ENCODE data around the gene DGLUCY. TPM values are rescaled to one million over a fixed set of nuclear protein-coding genes. Genes with fewer than 3 reads are reported as not detected.

DGLUCY gene
- total RNA-seq, 1 donor = 45.6 TPM

GRCh38 chr14:91271639-91272038, 157.8 kb downstream of the DGLUCY start:
- H3K4me1 ChIP-seq (ENCODE audit: insufficient read depth, low read length) = peaks cover 5% of the 10 kb centered on the region
- no peaks in the 10 kb centered on the region for H3K36me3 ChIP-seq (ENCODE audit: insufficient read depth, low read length)
- H2AFZ ChIP-seq (ENCODE audit: low read length) = no peak overlapping the region
- no peak for TF ChIP-seq CTCF (IDR thresholded peaks at IDR 0.05; ENCODE audit: extremely low read depth, low read depth, low read length)
- no peak overlapping the region for H3K4me3 ChIP-seq (ENCODE audit: insufficient read depth, low read length)
- no peak overlapping the region for H3K27ac ChIP-seq (ENCODE audit: low read depth, low read length)
- no peak overlapping the region for H3K4me2 ChIP-seq (ENCODE audit: insufficient read depth, low read length)
- no peak for DNase-seq (ENCODE audit: insufficient read length, low spot score, missing footprints)
- H3K9me3 ChIP-seq (ENCODE audit: low read depth, low read length) = no peaks in the 10 kb centered on the region
- no peaks in the 10 kb centered on the region for H4K20me1 ChIP-seq (ENCODE audit: insufficient read depth, low read length)
- H3K27me3 ChIP-seq (ENCODE audit: insufficient read depth, low read length) = no peaks in the 10 kb centered on the region
- H3K79me2 ChIP-seq (ENCODE audit: insufficient read depth, low read length) = no peaks in the 10 kb centered on the region

GRCh38 chr14:91272341-91273272, 158.7 kb downstream of the DGLUCY start:
- H4K20me1 ChIP-seq (ENCODE audit: insufficient read depth, low read length) = no peaks in the 10 kb centered on the region
- H3K27ac ChIP-seq (ENCODE audit: low read depth, low read length) = no peak overlapping the region
- TF ChIP-seq CTCF (IDR thresholded peaks at IDR 0.05; ENCODE audit: extremely low read depth, low read depth, low read length) = no peak
- H2AFZ ChIP-seq (ENCODE audit: low read length) = no peak overlapping the region
- H3K4me3 ChIP-seq (ENCODE audit: insufficient read depth, low read length) = no peak overlapping the region
- no peaks in the 10 kb centered on the region for H3K27me3 ChIP-seq (ENCODE audit: insufficient read depth, low read length)
- no peaks in the 10 kb centered on the region for H3K9me3 ChIP-seq (ENCODE audit: low read depth, low read length)
- no peak overlapping the region for H3K4me2 ChIP-seq (ENCODE audit: insufficient read depth, low read length)
- H3K79me2 ChIP-seq (ENCODE audit: insufficient read depth, low read length) = no peaks in the 10 kb centered on the region
- no peaks in the 10 kb centered on the region for H3K36me3 ChIP-seq (ENCODE audit: insufficient read depth, low read length)
- peaks cover 5% of the 10 kb centered on the region for H3K4me1 ChIP-seq (ENCODE audit: insufficient read depth, low read length)
- no peak for DNase-seq (ENCODE audit: insufficient read length, low spot score, missing footprints)

- Histone ChIP-seq H3K9me3 (ENCODE audit: low read depth, low read length) (no peaks in the 10 kb centered on the region), H3K27ac (ENCODE audit: low read depth, low read length) (no peak overlapping the region), H4K20me1 (ENCODE audit: insufficient read depth, low read length) (no peaks in the 10 kb centered on the region), H3K27me3 (ENCODE audit: insufficient read depth, low read length) (no peaks in the 10 kb centered on the region), H2AFZ (ENCODE audit: low read length) (no peak overlapping the region), H3K79me2 (ENCODE audit: insufficient read depth, low read length) (no peaks in the 10 kb centered on the region), H3K4me1 (ENCODE audit: insufficient read depth, low read length) (peaks cover 5% of the 10 kb centered on the region), H3K36me3 (ENCODE audit: insufficient read depth, low read length) (no peaks in the 10 kb centered on the region), H3K4me3 (ENCODE audit: insufficient read depth, low read length) (no peak overlapping the region), H3K4me2 (ENCODE audit: insufficient read depth, low read length) (no peak overlapping the region)
- TF ChIP-seq CTCF (IDR thresholded peaks at IDR 0.05; ENCODE audit: extremely low read depth, low read depth, low read length) = no peak
- no peak for DNase-seq (ENCODE audit: insufficient read length, low spot score, missing footprints)
Measured at GRCh38 chr14:91273273-91273884, 159.5 kb downstream of the DGLUCY start.

- H3K4me2 ChIP-seq (ENCODE audit: insufficient read depth, low read length) = no peak overlapping the region
- no peak for DNase-seq (ENCODE audit: insufficient read length, low spot score, missing footprints)
- H3K9me3 ChIP-seq (ENCODE audit: low read depth, low read length) = no peaks in the 10 kb centered on the region
- H3K79me2 ChIP-seq (ENCODE audit: insufficient read depth, low read length) = no peaks in the 10 kb centered on the region
- H3K4me1 ChIP-seq (ENCODE audit: insufficient read depth, low read length) = peaks cover 5% of the 10 kb centered on the region
- TF ChIP-seq CTCF (IDR thresholded peaks at IDR 0.05; ENCODE audit: extremely low read depth, low read depth, low read length) = no peak
- H3K27ac ChIP-seq (ENCODE audit: low read depth, low read length) = no peak overlapping the region
- H4K20me1 ChIP-seq (ENCODE audit: insufficient read depth, low read length) = no peaks in the 10 kb centered on the region
- H3K27me3 ChIP-seq (ENCODE audit: insufficient read depth, low read length) = no peaks in the 10 kb centered on the region
- no peak overlapping the region for H3K4me3 ChIP-seq (ENCODE audit: insufficient read depth, low read length)
- no peaks in the 10 kb centered on the region for H3K36me3 ChIP-seq (ENCODE audit: insufficient read depth, low read length)
- H2AFZ ChIP-seq (ENCODE audit: low read length) = no peak overlapping the region
Measured at GRCh38 chr14:91273885-91274273, 160.0 kb downstream of the DGLUCY start.

All from osteoblast (primary cell).